NCI-H526 (cell line): Measurements from ENCODE around the gene MSI2.
A peak's percentile ranks its signal among the peaks of the same experiment; 100 is the strongest.

Experiments
- DNase-seq, 2 experiments: peaks; one replicate each; lab custom pipeline; 2025; lab: John Stamatoyannopoulos, UW

The MSI2 gene

DNA sequence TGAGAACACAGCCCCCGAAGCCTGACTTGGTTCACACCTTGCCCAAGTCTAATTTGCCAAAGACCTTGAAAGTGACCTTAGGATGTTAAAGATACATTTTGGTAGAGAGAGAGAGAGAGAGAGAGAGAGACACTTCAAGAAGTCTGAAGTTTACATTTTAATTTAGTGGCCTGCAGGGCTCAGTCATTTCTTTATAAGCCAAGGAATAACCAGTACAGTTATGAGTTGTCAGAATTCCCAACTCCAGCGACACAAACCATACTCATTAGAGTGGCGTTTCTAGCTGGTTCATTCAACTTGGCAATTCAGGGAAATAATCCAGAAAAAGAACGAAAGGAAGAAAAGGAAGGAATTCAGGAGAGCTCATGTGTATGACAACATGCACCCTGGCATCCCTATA is 284.7 kb downstream of the MSI2 start:
- no peak for DNase-seq

DNA sequence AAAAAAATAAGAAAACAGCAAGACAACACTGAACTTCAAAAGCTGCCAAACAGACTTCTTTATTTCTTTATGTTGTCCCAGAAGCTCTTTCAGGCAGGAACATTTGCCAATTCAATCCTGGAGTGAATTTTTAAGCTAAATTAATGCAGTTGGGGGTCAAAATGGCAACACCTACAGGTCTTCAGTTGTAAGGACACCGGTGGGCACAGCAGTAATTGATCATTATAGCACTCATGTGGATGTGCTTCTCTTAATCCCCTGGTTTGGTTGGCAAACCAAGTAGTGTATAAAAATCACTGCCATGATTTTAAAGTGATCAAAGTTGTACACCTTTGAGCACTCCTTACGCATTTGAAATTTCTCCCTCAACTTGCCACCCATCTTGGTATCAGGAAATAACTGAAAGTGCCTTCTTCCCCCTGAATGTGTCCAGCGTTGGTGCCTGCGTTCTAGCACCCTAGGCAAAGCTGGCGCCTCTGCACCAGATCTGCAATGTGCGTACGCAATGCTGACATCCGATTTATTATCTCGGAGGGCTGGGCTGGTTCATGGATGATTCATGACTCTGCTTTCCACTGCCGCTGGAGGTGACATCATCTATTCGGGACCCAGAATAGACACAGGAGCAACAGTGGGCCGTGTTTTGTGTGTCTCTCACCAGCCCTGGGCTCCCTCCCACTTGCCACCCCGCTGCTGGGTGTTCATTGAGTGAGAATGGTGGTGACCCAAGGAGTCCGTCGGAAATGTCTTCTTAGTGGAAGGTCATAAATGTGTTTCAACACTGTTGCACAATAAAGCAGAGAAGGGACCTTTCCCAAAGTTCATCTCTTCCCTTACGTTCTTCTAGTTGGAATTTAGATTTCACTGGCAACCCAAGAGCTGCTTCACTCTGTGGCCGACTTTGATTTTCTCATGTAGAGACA is 285.4 kb downstream of the MSI2 start:
- no peak for DNase-seq

DNA sequence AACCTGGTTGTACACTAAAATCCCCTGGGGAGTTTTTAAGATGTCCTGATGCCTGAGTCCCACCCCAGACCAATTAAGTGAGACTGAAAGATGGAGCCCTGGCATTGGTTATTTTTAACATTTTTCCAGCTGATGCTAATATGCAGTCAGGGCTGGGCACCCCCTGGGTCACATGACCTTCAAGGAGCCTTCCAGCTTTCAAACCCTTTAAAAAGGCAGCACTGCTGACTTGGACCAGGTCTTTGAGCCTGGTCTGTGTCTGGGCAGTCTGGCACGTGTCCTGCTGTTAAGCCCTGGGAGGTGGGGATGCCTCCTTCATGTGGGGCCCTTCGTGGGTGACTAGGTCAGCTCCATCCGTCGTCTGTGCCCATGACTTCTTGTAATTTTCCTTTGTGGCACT is 286.2 kb downstream of the MSI2 start:
- DNase-seq, result no peak

DNA sequence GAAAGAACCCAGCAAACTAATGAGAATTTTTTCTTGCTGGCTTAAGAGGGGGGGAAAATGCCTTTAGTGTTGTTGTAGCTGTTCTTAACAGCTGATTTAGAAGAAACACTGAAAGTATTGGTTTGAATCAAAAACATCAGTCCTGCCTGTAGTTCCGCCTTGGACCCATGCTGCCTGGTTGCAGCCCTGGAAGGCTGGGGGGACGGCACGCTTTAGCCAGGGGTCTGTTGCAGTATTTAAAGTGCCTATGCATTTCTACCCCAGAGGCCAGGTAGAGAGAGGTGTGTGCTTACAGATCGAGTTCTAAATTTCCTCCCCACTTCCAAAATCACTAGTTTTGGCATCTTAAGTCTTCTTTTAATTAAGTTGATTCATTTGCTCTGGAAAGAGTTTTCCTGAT is 286.9 kb downstream of the MSI2 start:
- no peak for DNase-seq

DNA sequence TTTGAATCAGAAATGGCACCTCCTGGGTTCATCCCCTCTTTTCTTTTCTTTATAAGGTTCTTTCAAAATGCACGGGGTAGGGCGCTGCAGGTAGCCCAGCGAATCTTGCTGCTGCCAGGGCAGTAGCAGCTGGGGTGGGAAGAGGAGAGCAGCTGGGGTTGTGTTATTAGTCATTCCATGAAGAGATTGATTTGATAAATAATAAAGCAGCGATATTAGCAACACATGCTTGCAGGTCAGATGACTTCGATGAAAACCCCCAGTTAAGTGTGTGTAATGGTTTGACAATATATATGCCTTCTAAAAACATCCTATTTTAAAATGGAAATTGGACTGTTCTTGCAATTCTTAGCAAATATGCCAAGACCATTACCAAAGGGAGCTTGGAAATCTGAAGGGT is 288.1 kb downstream of the MSI2 start:
- DNase-seq, result no peak

DNA sequence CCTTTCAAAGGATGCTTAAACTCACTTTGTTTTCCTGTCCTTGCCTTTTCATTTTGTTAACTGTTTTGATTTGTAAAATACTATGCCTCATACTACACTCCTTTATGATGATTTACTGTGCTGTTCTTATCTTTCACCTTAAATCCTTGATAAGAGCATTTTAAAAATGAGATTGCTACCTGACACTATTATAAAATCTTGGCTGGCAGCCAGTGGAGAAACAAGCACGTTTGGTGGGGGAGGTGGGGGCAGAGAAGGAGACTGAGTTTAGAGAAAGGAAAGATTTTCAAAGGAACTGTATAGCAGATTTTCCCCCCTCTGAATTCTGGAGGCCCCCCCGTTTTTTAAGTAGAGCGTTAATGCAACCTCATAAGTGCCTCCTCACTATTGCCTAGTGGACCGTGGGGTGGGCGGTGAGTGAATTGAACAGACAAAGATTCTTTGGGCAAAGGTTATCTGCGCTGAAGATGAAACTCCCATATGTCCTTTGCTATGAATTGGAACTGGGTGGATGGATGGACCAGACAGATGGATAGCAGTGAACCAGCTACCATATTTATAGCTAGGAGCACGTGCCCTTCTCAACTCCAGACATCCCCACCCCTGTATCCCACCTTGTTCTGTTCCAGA is 288.6 kb downstream of the MSI2 start:
- no peak for DNase-seq

DNA sequence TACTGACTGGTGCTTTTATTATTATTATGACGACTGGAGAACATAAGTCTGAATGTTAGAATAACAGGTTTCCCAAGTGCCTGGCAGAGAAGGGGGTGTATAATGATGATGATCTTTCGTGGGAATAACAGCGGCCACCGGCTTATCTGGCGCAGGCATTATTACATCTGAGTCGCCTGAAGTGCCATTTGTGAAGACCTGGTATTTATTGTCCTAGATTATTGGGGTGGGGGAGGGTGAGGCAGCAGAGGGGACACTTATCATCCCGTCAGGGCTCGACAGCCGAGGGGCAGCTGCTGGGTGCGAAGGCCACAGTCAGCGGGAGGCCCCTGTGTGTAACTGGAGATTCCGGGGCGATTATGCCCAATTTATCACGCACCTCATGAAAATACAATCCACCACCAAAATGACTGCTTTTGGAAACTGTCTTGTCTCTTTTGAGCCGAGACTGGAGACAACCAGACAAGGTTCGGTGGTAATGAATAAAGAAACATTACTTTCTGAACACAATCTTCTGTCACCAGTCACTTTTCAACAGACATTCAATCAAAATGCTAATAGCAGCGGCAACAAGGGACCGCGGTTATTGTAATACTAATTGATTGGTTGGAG is 289.5 kb downstream of the MSI2 start:
- no peak for DNase-seq

DNA sequence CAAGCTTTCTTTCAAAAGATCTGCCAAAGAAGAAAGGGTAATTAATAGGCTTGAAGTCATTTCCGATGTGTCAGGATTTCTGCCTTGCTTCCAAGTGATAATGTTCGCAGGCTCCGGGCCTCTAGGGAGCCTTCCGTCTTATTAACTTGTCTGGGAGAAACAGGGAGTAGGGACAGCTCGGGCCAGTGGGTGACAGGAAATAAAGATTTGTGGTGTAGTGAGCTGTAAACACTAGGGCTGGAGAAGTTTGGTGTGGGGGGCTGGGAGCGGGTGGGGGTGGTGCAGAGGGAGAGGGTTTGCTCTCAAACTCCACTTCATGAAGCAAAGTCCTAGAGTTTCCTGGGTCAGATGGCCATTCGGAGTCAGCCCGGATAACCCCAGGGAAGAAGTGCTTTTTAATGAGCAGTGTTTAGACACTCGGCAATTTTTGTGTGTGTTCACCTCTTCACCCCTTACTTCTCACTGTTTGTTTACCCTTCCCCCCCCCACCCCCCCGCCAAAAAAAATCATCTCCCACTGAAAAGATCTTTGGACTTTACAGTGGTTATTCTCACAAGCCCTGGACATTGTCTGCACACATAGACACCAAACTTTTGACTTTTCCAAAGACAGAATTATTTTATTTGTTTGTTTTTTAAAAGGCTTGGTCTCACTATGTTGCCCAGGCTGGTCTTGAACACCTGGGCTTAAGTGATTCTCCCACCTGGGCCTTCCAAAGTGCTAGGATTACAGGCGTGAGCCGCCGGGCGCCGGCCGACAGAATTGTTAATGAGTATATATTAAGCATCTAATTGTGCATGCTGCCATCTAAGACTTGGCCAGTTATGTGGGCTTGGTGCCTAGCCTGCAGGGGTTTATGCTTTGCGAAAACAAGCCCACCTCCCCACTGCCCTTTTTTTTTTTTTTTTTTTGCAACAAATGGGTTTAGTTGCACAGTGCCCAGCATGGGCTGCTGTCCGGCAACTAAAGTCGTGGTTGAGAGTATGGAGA is 292.4 kb downstream of the MSI2 start:
- peak in 1 of 2 experiments; percentile 18 for DNase-seq

DNA sequence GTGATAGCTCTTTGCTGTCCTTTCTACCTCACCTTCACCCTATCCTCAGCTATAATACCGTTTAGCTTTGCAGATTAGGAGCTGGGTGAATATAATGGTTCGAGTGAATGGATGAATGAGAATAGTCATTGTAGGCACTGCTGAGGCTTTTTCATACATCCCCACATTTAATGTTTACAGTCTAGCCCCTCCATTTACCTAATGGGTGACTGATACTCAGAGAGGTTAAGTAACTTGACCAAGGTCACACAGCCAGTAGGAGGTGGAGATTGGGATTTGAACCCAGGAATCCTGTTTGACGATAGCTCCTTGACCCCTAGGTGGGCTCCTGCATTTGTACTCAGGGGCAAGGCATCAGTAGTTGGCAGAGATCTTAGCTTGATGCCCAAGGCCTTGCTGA is 293.1 kb downstream of the MSI2 start:
- no peak for DNase-seq

DNA sequence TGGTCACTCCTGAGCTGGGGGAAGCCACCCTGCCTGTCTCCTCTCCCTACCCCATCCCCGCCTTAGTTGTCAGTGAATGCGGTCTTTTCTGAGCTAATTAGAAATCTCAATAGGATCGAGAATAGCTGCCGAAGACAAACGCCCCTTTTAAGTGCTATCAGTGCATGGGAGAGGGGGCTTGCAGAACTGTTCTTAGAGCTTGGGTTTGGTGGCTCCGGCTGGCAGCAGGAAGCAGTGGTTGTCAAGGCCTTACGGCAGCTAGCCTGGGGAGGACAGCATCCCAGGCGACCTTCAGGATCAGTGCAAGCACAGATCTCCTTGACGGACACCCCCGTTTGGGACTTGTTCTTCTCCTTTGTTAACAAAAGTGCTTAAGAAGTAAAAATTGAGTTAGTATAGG is 293.7 kb downstream of the MSI2 start:
- no peak for DNase-seq

DNA sequence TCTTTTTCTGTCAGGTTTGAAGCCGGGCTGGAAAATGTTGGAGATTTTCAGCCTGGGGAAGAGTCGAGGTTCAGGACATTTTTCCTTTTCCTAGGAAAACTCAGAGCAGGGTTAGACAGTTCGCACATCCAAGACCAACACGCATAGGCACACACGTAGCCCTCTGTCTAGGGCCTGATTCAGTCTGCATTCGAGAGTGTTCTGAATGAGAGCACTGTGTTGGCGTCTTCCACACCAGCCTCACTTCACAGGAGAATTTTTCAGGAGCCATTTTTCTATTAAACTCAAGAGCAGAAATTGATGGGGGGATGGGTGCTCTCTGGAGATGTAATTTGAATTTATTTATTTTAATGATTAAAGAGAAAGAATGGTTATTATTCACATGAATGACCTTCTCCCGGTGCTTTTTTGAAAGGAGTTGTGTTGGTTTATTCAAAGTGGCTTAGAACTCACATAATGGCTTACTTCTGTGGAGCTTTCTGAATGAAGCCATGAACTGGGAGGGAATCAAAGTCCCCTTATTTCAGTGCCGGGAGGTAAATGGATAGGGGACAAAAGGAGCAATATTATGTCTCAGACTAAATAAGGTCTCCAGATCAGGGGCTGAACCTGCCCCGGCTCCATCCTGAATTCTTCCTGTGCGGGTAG is 294.5 kb downstream of the MSI2 start:
- peak; percentile 91 to 93 for DNase-seq

DNA sequence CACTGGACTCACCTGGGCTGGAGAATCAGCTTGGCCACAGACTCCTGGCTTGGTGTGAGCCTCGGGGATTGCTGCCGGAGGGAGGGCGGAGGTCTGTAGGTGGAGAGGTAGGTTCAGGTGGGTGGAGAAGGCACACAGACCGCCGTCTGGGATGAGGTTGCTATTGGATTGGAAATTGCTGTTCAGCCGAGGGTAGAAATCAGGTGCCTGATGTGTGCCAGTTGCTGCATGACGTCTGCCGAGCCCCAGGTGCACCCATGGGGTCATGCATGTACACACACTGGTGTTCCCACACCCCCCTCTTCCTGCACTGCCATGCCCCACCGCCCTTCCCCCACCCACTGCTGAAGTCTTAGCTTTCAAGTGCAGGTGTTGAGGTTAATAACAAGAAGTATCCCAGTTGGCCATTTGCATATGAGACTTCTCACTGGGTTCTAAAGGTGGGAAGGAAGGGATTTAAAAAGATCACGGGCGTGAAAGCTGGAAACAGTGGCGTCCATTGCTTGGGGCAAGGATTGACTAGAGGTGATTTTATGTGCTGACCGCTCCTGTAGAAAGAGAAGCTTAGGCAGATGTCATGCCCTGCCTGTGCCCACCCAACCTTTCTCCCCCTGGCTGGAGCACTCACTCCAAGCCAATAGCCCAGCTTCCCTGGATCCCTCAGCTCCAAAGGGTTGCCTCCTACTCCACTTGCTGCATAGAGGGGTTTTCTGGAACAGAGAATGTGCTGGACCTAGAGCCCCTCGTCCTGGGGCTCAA is 295.2 kb downstream of the MSI2 start:
- DNase-seq, result peak; percentile 91 to 93

DNA sequence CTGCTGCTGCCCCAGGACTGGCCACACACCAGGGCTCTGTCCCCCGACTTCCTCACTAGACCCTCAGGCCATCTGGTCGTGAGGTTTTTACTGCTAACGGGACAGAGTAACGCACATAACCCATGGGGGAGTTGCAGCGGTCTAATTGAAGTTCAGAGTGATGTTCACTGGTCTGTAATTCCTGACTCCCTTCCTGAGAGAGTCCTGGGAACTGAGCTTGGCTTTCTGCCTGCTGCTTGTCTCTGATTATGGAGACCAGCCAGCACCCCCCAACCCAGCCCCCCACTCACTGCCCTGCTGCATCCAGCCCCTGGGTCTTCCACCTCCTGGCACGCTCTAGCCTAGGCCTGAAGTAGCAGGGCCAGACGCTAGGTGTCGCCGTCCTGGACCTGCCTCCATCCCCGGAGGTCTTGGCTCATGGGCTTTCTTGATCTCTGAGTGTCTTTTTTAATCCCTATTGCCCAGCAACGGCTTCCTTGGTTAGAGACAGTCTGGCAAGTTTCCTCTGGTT is 295.8 kb downstream of the MSI2 start:
- peak in 1 of 2 experiments; percentile 45 for DNase-seq

DNA sequence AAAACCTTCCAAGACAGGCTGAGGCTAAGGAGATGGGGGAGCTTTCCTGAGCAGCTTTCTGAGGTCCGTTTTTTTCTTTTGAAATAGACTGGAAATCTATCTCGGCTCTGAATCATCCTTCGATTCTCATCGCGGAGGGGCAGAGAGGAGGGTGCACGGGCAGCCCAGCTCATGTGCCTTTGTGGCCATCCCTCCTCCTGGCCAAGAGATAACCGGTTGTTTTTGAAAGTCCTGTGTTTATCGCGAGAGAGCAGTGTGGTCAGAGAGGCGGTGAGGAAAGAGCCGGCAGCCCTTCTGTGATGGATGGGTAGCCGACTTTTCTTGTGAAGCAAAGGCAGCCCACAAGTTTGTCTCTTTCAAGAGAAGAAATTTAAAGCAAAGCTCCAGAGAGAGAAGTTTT is 297.2 kb downstream of the MSI2 start:
- DNase-seq, result no peak

DNA sequence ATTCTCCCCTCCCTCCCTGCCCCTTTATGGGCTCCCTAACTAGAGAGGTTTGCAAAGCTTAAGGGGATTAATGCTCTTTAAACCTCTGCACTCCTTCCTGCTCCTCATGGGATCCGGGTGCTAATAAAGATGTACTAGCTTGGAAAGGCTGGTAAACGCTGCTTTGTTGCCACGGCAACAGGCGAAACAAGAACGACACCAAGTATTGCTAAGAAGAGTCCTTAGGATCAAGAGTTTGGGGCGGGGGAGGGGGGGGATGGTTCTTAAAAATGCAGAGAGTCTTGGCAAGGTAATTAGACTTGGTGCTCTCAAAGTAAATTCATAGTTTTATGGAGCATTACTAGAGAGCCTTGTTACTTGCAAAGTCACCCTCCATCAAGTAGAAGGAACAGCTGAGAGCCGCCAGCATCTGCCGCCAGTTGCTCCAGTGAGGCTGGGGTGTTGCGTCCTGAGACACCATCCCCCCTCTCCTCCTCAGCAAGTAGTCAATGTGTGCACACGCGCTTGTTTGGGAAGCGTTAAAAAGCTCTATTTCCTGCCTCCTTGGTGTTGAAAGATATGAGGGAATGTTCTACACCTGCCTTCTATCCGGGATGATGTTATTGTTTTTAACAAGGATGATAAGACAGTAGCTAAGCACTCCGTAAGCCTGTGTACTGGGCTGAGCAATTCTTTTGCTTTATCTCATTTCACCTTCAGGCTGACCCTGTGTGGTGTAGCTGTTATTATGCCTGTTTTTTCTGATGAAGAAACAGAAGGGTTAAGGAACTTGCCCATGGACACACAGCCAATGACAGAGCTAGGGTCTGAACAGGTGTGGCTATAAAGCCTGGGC is 297.9 kb downstream of the MSI2 start:
- peak in 1 of 2 experiments; percentile 11 for DNase-seq

DNA sequence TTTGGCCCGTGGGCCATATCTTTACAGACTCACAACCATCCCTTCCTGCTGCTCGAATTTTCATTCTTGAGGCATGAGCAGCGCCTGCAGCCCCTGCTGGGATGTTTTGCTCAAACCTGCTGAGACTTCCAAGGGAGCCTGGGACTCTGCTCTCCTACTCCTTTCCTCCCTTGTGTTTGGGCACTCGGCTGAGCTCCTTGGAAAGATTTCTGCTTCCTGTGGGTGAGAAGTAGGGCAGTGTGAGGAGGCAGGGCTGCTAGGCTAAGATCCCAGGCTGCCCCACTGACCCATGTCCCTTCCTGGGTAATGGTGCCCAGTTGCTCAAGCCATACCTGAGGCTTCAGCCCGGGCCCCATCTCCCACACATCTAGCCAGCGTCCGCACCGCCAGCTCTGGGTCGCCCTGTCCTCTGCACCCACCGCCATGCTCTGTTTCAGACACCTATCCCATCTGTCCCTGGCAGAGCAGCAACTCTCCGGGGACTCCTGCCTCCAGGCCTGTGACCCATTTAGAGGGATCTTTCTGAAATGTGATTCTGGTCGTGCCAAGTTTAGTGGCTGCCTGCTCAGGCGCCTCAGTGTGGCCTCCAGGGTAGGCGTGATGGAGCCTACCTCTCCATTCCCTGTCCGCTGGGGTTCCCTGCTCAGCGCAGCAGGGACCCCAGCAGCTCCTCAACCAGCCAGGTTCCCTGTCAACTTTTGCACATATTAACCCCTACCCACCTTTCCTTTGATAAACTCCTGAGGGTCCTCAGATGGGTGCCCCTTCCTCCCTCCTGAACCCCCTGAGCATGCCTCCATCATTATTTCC is 298.7 kb downstream of the MSI2 start:
- DNase-seq, result no peak

DNA sequence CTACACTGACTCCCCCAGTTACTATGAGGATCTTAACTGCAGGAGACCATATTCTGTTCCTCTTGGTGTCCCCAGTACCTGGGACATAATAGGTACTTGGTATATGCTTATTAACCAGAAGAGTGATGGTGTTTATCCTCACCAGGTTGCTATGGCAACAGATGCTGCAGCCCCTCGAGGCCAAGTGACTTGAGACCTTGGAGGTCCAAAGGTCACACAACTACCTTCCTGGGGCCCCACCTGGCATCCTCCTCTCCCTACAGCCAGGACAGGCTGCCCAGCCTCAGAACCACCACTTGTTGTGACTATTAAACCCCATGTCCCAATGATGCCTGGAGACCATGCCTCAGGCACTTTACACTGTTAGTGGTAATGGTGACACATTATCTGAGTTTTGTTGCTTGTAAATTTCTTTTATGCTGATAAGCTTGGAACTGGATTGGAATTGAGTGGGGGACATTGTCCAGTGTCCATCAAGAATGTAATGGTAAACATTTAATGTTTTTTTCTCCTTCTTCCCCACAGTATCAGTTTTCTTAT is 299.4 kb downstream of the MSI2 start:
- no peak for DNase-seq

DNA sequence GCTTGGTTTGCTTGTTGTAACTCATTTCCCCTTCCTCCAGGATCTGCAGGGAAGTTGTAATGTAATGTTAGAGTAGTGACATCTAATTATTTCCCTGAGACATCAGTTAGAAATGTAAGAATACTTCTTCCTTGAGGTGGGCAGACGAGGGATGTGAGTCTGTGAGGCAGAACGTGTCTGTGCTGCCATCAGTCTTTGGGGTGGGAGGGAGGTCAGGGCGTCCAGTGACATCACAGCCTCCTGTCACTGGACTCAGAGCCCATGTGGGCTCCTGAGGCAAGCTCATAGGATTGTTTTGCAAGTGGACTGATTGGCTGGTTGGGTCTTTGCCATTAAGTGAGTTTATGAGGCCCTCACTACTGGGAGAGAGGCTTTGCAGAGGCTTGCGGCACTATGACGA is 300.0 kb downstream of the MSI2 start:
- no peak for DNase-seq
